ENCODE measurements around the gene SLC22A5.
A peak's percentile ranks its signal among the peaks of the same experiment; 100 is the strongest.

SLC22A5 gene

DNA sequence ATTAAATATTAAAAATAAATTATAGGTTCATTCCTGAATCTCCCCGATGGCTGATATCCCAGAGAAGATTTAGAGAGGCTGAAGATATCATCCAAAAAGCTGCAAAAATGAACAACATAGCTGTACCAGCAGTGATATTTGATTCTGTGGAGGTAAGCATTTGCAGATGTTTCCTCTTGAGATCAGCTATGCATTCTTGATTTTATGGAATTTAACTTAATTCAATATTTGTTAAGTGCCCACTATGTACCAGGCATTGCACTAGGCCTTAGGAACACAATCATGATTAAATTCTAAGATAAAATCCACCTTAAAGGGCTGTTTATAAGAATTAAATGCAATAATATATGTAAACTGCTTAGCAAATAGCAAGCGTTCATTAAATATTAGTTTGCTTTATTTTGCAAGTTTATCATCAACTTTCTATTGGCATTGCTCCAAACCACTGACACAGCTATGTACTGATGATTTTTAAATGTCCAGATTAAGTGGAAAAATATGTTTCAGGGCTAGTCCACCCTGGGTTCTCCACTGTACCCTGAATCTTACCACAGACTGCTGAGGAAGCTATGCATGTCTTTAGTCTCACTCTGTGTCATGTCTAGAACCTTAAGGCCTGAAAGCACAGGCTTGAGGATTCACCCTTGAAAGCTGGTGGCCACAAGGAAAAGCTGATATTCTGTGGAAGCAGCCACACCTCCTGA, 42.1 kb upstream of the SLC22A5 start:
- no peak overlapping the region for H3K4me3 ChIP-seq (replicated peaks; ENCODE audit: low read depth, low read length)
- peak; percentile 50 for DNase-seq (ENCODE audit: low read depth)
- TF ChIP-seq, protein P1, sequence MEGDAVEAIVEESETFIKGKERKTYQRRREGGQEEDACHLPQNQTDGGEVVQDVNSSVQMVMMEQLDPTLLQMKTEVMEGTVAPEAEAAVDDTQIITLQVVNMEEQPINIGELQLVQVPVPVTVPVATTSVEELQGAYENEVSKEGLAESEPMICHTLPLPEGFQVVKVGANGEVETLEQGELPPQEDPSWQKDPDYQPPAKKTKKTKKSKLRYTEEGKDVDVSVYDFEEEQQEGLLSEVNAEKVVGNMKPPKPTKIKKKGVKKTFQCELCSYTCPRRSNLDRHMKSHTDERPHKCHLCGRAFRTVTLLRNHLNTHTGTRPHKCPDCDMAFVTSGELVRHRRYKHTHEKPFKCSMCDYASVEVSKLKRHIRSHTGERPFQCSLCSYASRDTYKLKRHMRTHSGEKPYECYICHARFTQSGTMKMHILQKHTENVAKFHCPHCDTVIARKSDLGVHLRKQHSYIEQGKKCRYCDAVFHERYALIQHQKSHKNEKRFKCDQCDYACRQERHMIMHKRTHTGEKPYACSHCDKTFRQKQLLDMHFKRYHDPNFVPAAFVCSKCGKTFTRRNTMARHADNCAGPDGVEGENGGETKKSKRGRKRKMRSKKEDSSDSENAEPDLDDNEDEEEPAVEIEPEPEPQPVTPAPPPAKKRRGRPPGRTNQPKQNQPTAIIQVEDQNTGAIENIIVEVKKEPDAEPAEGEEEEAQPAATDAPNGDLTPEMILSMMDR (IDR thresholded peaks at IDR 0.05; ENCODE audit: low read length, missing control alignments) = no peak

DNA sequence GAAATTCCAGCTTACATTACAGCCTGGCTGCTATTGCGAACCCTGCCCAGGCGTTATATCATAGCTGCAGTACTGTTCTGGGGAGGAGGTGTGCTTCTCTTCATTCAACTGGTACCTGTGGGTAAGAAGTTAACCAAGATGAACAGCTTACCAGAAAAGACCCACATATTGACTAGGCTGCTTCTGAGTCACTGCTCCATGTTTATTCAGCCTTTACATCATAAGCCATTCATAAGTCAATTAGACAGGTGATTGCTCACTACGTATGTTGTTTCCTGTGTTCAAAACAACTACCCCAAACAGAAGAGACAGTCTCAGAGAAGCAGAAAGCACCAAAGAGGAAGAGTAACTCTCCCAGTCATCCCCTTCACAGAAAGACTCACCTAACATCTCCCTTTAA, 34.7 kb upstream of the SLC22A5 start:
- TF ChIP-seq, protein P1 (IDR thresholded peaks at IDR 0.05; ENCODE audit: low read length, missing control alignments) = no peak
- no peak for DNase-seq (ENCODE audit: low read depth)
- no peak overlapping the region for H3K4me3 ChIP-seq (replicated peaks; ENCODE audit: low read depth, low read length)

DNA sequence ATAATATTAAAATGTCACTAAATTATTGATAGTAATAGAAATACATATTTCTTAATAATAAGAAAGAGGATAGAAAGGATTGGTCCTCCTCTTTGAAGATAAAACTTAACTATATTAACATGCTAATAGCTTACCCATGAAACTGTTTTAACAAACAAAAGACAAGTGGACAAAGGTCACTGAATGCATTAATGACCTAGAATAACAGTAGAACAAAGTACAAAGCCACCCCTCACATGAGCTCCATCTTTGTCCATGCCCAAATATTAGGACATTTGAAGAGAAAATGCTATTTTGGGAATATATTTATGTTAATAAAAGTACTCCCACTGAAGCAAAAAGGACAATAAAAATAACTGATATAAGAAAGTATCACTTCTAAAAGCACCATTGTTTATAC, 34.1 kb upstream of the SLC22A5 start:
- no peak overlapping the region for H3K4me3 ChIP-seq (replicated peaks; ENCODE audit: low read depth, low read length)
- TF ChIP-seq, protein P1 (IDR thresholded peaks at IDR 0.05; ENCODE audit: low read length, missing control alignments) = no peak
- no peak for DNase-seq (ENCODE audit: low read depth)

DNA sequence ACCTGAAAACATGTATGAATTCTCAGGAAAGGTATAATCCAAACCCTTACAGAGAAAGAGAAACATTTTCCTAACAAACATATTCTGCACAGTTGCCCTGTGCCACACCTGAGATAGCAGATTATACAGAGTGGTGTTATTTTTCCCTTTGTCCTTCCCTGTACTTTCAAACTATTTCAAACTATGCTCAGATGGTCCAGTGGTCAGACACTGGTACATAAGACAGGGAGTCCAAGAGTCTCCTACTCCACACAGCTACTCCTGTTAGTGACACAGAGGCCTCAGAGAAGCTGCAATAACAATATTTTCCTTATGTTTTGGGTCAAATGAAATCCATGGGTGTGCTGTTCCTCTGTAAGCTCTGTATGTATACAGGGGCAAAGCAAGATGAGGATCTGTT, 30.0 kb upstream of the SLC22A5 start:
- no peak for DNase-seq (ENCODE audit: low read depth)
- TF ChIP-seq, protein P1 (IDR thresholded peaks at IDR 0.05; ENCODE audit: low read length, missing control alignments) = no peak
- H3K4me3 ChIP-seq (replicated peaks; ENCODE audit: low read depth, low read length) = no peak overlapping the region

DNA sequence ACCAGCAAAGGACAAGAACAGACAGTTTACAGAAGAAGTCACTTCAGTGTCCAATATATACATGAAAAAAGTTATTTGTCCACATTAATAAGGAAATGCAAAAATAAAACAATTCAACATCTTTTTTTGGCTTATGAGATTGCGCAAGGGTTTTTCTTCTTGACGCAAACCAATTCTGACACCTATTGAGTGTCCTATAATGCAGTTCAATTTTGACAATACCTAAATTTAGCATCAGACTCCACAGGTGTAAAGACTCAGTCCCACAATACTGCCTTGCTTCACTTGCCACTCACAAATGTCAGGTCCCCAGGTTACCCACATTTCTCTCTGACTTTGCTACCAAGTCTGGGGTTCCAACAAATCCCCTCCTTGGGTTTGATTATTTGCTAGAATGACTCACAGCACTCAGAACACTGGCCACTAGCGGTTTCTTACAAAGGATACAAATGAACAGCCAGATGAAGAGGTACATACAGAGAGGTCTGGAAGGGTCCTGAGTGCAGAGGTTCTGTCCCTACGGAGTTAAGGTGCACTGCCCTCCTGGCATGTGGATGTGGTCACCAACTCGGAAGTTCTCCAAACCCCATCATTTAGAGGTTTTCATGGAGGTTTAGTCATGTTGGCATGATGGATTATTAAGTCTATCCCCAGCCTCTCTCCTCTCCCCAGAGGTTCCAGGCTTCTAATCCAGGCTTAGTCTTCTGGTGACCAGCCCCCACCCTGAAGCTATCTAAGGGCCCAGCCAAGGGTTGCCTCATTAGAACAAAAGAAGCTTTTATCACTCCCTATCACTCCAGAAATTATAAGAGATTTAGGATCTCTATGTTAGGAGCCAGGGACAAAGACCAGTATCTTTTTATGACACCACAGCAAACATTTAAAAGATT, 27.0 kb upstream of the SLC22A5 start:
- TF ChIP-seq, protein P1 (IDR thresholded peaks at IDR 0.05; ENCODE audit: low read length, missing control alignments) = no peak
- no peak for DNase-seq (ENCODE audit: low read depth)

DNA sequence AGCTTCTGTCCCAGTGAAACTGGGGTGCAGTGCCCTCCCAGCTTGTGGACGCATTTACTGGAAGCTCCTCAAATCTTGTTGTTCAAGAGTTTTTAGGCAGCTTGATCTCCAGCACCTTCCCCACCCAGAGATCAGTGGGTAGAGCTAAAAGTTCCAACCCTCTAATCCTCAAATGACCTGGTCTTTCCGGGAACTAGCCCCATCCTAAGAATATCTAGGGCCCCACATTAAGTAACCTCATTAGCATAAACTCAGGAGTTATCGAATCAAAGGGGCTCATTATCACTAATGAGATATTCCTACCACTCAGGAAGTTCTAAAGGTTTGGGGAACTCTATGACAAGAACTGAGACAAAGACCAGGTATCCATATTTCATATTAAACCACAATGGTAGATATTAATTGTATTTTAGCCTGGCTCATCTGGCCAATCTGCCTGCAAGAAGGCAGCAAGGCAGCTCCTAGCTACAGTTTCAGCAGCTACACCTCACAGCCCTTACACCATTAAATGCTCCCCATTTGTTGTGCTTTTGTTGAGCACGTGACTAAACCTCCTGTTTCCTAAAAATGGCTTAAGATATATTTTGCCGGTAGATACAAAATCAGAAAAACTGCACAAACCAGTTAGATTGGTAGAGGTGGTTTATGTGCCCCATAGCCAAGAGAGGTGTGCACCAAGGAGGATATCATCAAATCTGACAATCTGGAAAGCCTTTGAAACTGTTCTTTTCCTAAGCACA, 24.6 kb upstream of the SLC22A5 start:
- no peak overlapping the region for H3K4me3 ChIP-seq (replicated peaks; ENCODE audit: low read depth, low read length)
- no peak for DNase-seq (ENCODE audit: low read depth)
- TF ChIP-seq, protein P1 (IDR thresholded peaks at IDR 0.05; ENCODE audit: low read length, missing control alignments) = no peak

More for the DNA sequence above, 27.0 kb upstream of the SLC22A5 start:
- no peak overlapping the region for H3K4me3 ChIP-seq (replicated peaks; ENCODE audit: low read depth, low read length)
